Smooth muscle cell (in vitro differentiated cells): Measurements from ENCODE around the gene GNG8. TPM values are rescaled to one million over a fixed set of nuclear protein-coding genes. Genes with fewer than 3 reads are reported as not detected.

Experiments
- DNase-seq: peaks from one replicate; lab custom pipeline; 2025; ENCODE audit not compliant: unreplicated experiment; lab: John Stamatoyannopoulos, UW
- H2AFZ ChIP-seq: fragments of 200-600 bp; sonication (generic); 2 replicates; pipeline ENCODE4 v1.6.0; 2016; ENCODE audit warnings: antibody characterized with exemption, low read depth, mild to moderate bottlenecking
- H3F3A ChIP-seq: fragments of 200-600 bp; sonication (generic); 2 replicates; pipeline ENCODE4 v1.6.0; 2017; ENCODE audit warnings: antibody characterized with exemption, low read depth
- H3K27ac ChIP-seq: fragments of 200-600 bp; sonication (generic); 2 replicates; pipeline ENCODE4 v1.5.1; 2016; ENCODE audit warnings: low read depth, mild to moderate bottlenecking
- H3K27me3 ChIP-seq: fragments of 200-600 bp; sonication (generic); 2 replicates; pipeline ENCODE4 v1.6.1; 2016; ENCODE audit warnings: low read depth, mild to moderate bottlenecking
- H3K36me3 ChIP-seq: fragments of 200-600 bp; sonication (generic); 2 replicates; pipeline ENCODE4 v1.5.1; 2016; ENCODE audit warnings: low read depth
- H3K4me1 ChIP-seq: fragments of 200-600 bp; sonication (generic); 2 replicates; pipeline ENCODE4 v1.5.1; 2016; ENCODE audit warnings: low read depth
- H3K4me2 ChIP-seq: fragments of 200-600 bp; sonication (generic); 2 replicates; pipeline ENCODE4 v1.6.0; 2016; ENCODE audit warnings: mild to moderate bottlenecking
- H3K4me3 ChIP-seq: fragments of 200-600 bp; sonication (generic); 2 replicates; pipeline ENCODE4 v1.5.1; 2016; ENCODE audit warnings: mild to moderate bottlenecking
- H3K79me2 ChIP-seq: fragments of 200-600 bp; sonication (generic); 2 replicates; pipeline ENCODE4 v1.6.0; 2016; ENCODE audit warnings: low read depth, mild to moderate bottlenecking
- H3K9ac ChIP-seq: fragments of 200-600 bp; sonication (generic); 2 replicates; pipeline ENCODE4 v1.6.0; 2016; ENCODE audit warnings: low read depth
- H3K9me3 ChIP-seq: fragments of 200-600 bp; sonication (generic); replicated peaks from 2 replicates; pipeline ENCODE4 v1.5.1; 2016; ENCODE audit warnings: low read depth
- H4K20me1 ChIP-seq: fragments of 200-600 bp; sonication (generic); 2 replicates; pipeline ENCODE4 v1.6.0; 2016; ENCODE audit warnings: low read depth
- CTCF ChIP-seq: fragments of 200-600 bp; sonication (generic); IDR thresholded peaks from 2 replicates; pipeline ENCODE4 v1.5.1; 2017; ENCODE audit warnings: borderline replicate concordance, mild to moderate bottlenecking, antibody characterized with exemption; ENCODE audit not compliant: insufficient read depth, poor library complexity, severe bottlenecking
- WGBS: methylation state at CpG from one replicate; pipeline ENCODE4 v1.1.7; 2016; ENCODE audit warnings: low lambda C conversion rate; 5-methylcytosine and 5-hydroxymethylcytosine counted together
- polyA plus RNA-seq: library from polyadenylated mRNA; unstranded; fragments of >200 nt; fragmentation: Nextera tagmentation; extraction: Ambion mirVana; gene quantifications from 2 replicates; pipeline ENCODE4 v1.2.1, GENCODE V29; 2016
- total RNA-seq: library from RNA; depleted of rRNA; stranded (reverse); fragments of >200 nt; gene quantifications from 2 replicates; pipeline ENCODE4 v1.2.3, GENCODE V29; 2014

The GNG8 gene
- total and polyA plus RNA-seq, 2 experiments from 2014 or later, result 3.3 TPM; not detected in 1

DNA sequence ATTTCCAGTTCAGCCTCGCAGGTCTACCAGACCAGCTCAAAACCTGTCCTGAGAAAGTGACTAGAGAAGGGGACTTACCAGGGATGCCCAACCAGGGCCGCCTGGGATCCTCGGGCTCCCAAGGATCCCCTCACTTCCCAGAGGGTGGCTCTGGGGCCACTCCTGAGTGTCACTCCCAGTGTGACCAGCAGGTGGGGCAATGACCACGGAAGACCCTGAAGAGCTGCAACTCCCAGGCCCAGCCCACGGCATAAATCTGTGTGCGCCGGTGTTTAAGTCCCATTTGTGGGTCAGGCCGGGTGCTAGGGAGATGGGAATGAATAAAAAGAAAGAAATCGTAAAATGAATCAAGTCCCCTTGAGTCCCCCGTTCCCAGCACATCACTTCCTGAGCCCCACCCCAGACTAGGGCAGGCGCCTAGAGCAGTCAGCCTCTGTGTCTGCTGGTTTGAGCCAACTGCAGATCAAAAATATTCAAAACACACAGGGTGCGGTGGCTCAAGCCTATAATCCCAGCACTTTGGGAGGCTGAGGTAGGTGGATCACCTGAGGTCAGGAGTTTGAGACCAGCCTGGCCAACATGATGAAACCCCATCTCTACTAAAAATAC is 21.8 kb downstream of the GNG8 start:
- H3K9me3 ChIP-seq, result no peaks in the 10 kb centered on the region
- H3K27me3 ChIP-seq, result no peaks in the 10 kb centered on the region
- no peak overlapping the region for H3K4me2 ChIP-seq
- no peaks in the 10 kb centered on the region for H3K4me1 ChIP-seq
- H2AFZ ChIP-seq, result no peak overlapping the region
- TF ChIP-seq CTCF, result peak; percentile 83
- no peak overlapping the region for H3K4me3 ChIP-seq
- H3K27ac ChIP-seq, result no peak overlapping the region
- no peaks in the 10 kb centered on the region for H3K79me2 ChIP-seq
- no peak overlapping the region for H3K9ac ChIP-seq
- peak; percentile 63 for DNase-seq
- peaks cover under 1% of the 10 kb centered on the region for H3F3A ChIP-seq
- H4K20me1 ChIP-seq, result peaks cover 1% of the 10 kb centered on the region
- 18% methylated on average over 12 of the region's 12 CpGs for WGBS
- no peaks in the 10 kb centered on the region for H3K36me3 ChIP-seq

DNA sequence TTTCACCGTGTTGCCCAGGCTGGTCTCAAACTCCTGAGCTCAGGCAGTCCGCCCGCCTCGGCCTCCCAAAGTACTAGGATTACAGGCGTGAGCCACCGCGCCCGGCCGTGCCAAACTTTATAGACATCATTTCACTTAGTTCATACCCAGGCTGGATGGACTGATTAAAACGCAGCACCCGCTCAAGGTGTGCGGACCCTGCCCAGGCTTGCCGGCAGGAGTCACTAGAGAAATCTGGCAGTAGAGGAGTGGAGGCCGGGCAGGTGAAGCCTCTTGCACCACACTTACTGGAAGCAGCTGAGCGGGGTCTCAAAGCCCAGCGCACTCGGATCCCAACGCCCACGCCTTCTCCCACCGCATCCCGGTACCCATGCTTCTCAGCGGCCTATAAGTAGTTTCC is 22.5 kb downstream of the GNG8 start:
- no peak overlapping the region for H3K9ac ChIP-seq
- H3K27ac ChIP-seq, result no peak overlapping the region
- H2AFZ ChIP-seq, result no peak overlapping the region
- H3K4me1 ChIP-seq, result no peaks in the 10 kb centered on the region
- H3K36me3 ChIP-seq, result no peaks in the 10 kb centered on the region
- no peak overlapping the region for H3K4me3 ChIP-seq
- TF ChIP-seq CTCF, result no peak
- DNase-seq, result no peak
- no peaks in the 10 kb centered on the region for H3K79me2 ChIP-seq
- WGBS, result 94% methylated on average over 22 of the region's 22 CpGs
- peaks cover 3% of the 10 kb centered on the region for H3F3A ChIP-seq
- H3K9me3 ChIP-seq, result no peaks in the 10 kb centered on the region
- peaks cover 3% of the 10 kb centered on the region for H4K20me1 ChIP-seq
- H3K27me3 ChIP-seq, result no peaks in the 10 kb centered on the region
- H3K4me2 ChIP-seq, result no peak overlapping the region

GRCh38 chr19:46611776-46612175 is 24.2 kb downstream of the GNG8 start:
- H3K9me3 ChIP-seq, result no peaks in the 10 kb centered on the region
- no peak overlapping the region for H3K4me3 ChIP-seq
- no peaks in the 10 kb centered on the region for H3K4me1 ChIP-seq
- H2AFZ ChIP-seq, result no peak overlapping the region
- no peak overlapping the region for H3K9ac ChIP-seq
- H4K20me1 ChIP-seq, result peaks cover 15% of the 10 kb centered on the region
- no peak overlapping the region for H3K27ac ChIP-seq
- no peak overlapping the region for H3K4me2 ChIP-seq
- H3K79me2 ChIP-seq, result no peaks in the 10 kb centered on the region
- no peak for TF ChIP-seq CTCF
- H3F3A ChIP-seq, result peaks cover 3% of the 10 kb centered on the region
- no peaks in the 10 kb centered on the region for H3K27me3 ChIP-seq
- H3K36me3 ChIP-seq, result no peaks in the 10 kb centered on the region
- 94% methylated on average over 6 of the region's 6 CpGs for WGBS
- no peak for DNase-seq
